GM23248 (cell line): ENCODE data around the gene ARHGAP25. TPM values are rescaled to one million over a fixed set of nuclear protein-coding genes. Genes with fewer than 3 reads are reported as not detected.
A peak's percentile ranks its signal among the peaks of the same experiment; 100 is the strongest.

Experiments used
- DNase-seq: peaks from one replicate; pipeline ENCODE4 v3.0.0-alpha.2; 2015
- H2AFZ ChIP-seq: fragments of 200-600 bp; sonication (generic); 2 replicates; pipeline ENCODE4 v1.6.1; 2016; ENCODE audit warnings: antibody characterized with exemption
- H3F3A ChIP-seq: fragments of 200-600 bp; sonication (generic); 2 replicates; pipeline ENCODE4 v1.6.1; 2016; ENCODE audit warnings: mild to moderate bottlenecking, antibody characterized with exemption, mixed run types; ENCODE audit not compliant: insufficient read depth
- H3K27ac ChIP-seq: fragments of 200-600 bp; sonication (generic); 2 replicates; pipeline ENCODE4 v1.5.1; 2016; ENCODE audit warnings: mild to moderate bottlenecking
- H3K27me3 ChIP-seq: fragments of 200-600 bp; sonication (generic); replicated peaks from 2 replicates; pipeline ENCODE4 v1.6.1; 2016; ENCODE audit warnings: mild to moderate bottlenecking; ENCODE audit not compliant: insufficient read depth
- H3K36me3 ChIP-seq: fragments of 200-600 bp; sonication (generic); 2 replicates; pipeline ENCODE4 v1.6.1; 2016; ENCODE audit warnings: low read depth, mild to moderate bottlenecking
- H3K4me1 ChIP-seq: fragments of 200-600 bp; sonication (generic); 2 replicates; pipeline ENCODE4 v1.6.1; 2016; ENCODE audit warnings: mild to moderate bottlenecking; ENCODE audit not compliant: insufficient read depth
- H3K4me2 ChIP-seq: fragments of 200-600 bp; sonication (generic); one replicate; pipeline ENCODE4 v1.6.1; 2016; ENCODE audit warnings: mild to moderate bottlenecking; ENCODE audit not compliant: unreplicated experiment
- H3K4me3 ChIP-seq: fragments of 200-600 bp; sonication (generic); 2 replicates; pipeline ENCODE4 v1.5.1; 2016; ENCODE audit warnings: mild to moderate bottlenecking
- H3K79me2 ChIP-seq: fragments of 200-600 bp; sonication (generic); 2 replicates; pipeline ENCODE4 v1.6.1; 2016; ENCODE audit warnings: mild to moderate bottlenecking; ENCODE audit not compliant: insufficient read depth
- H3K9ac ChIP-seq: fragments of 200-600 bp; sonication (generic); 2 replicates; pipeline ENCODE4 v1.6.1; 2016; ENCODE audit warnings: mild to moderate bottlenecking
- H3K9me2 ChIP-seq: fragments of 200-600 bp; sonication (generic); 2 replicates; pipeline ENCODE4 v1.6.1; 2016; ENCODE audit warnings: mixed run types, mild to moderate bottlenecking, moderate library complexity; ENCODE audit not compliant: insufficient read depth
- H3K9me3 ChIP-seq: fragments of 200-600 bp; sonication (generic); one replicate; pipeline ENCODE4 v1.6.1; 2017; ENCODE audit warnings: low read depth
- H4K20me1 ChIP-seq: fragments of 200-600 bp; sonication (generic); 2 replicates; pipeline ENCODE4 v1.6.0; 2016; ENCODE audit not compliant: insufficient read depth
- EZH2 ChIP-seq: fragments of 200-600 bp; sonication (generic); IDR thresholded peaks from 2 replicates; pipeline ENCODE4 v1.6.1; 2018; ENCODE audit warnings: antibody characterized with exemption, mild to moderate bottlenecking; ENCODE audit not compliant: insufficient read depth, poor library complexity, severe bottlenecking
- EZH2phosphoT487 ChIP-seq: fragments of 200-600 bp; sonication (generic); IDR thresholded peaks from 2 replicates; pipeline ENCODE4 v1.6.1; 2018; ENCODE audit warnings: antibody characterized with exemption, moderate library complexity, mild to moderate bottlenecking, low read depth; ENCODE audit not compliant: insufficient read depth
- WGBS, 2 experiments: methylation state at CpG; one replicate each; pipeline ENCODE4 v1.1.6; 2015 to 2017; ENCODE audit warnings: low lambda C conversion rate in 2 of 2, low coverage in 1 of 2; ENCODE audit errors: missing lambda C conversion rate in 2 of 2; 5-methylcytosine and 5-hydroxymethylcytosine counted together
- in situ Hi-C: fragments of 300-500 bp; cut with MboI; formaldehyde crosslinking; loops from 2 replicates; pipeline ENCODE4 v1.15.0; 2020
- polyA plus RNA-seq: library from polyadenylated mRNA; unstranded; fragments of >200 nt; fragmentation: Nextera tagmentation; extraction: Ambion mirVana; gene quantifications from 2 replicates; pipeline ENCODE4 v1.2.1, GENCODE V29; 2016
- total RNA-seq: library from RNA; depleted of rRNA; stranded (reverse); fragments of >200 nt; shearing (Covaris generic); gene quantifications from 2 replicates; pipeline ENCODE4 v1.2.3, GENCODE V29; 2014

ARHGAP25 gene
- total and polyA plus RNA-seq, 2 experiments from 2014 or later: not detected

- in situ Hi-C loops: loop anchor here (25.0 kb wide), 1 partner anchor 219 kb away; no protein-coding TSS in a partner anchor
- H3K27me3 ChIP-seq: peaks cover 32% of the 10 kb centered on the region
- H3K36me3 ChIP-seq: no peaks in the 10 kb centered on the region
- H4K20me1 ChIP-seq: no peaks in the 10 kb centered on the region
- H3K4me3 ChIP-seq: no peak overlapping the region
- DNase-seq: no peak
- no peaks in the 10 kb centered on the region for H3K9me3 ChIP-seq
- H2AFZ ChIP-seq: no peak overlapping the region
- no peak for TF ChIP-seq EZH2phosphoT487
- H3K27ac ChIP-seq: no peak overlapping the region
- 64 to 65% methylated on average over 3 of the region's 3 CpGs for WGBS, 2 experiments
- H3F3A ChIP-seq: no peaks in the 10 kb centered on the region
- no peak overlapping the region for H3K4me2 ChIP-seq
- no peaks in the 10 kb centered on the region for H3K79me2 ChIP-seq
- H3K9ac ChIP-seq: no peak overlapping the region
- no peaks in the 10 kb centered on the region for H3K4me1 ChIP-seq
- no peaks in the 10 kb centered on the region for H3K9me2 ChIP-seq
Observed at GRCh38 chr2:68706637-68707036, 28.0 kb upstream of the ARHGAP25 start.

GRCh38 chr2:68708629-68709028, 26.0 kb upstream of the ARHGAP25 start:
- Histone ChIP-seq H3F3A (no peaks in the 10 kb centered on the region), H3K27ac (no peak overlapping the region), H3K4me2 (no peak overlapping the region), H3K9me3 (no peaks in the 10 kb centered on the region), H3K27me3 (peaks cover 38% of the 10 kb centered on the region), H2AFZ (no peak overlapping the region), H3K79me2 (no peaks in the 10 kb centered on the region), H3K4me1 (no peaks in the 10 kb centered on the region), H4K20me1 (no peaks in the 10 kb centered on the region), H3K9me2 (no peaks in the 10 kb centered on the region), H3K4me3 (no peak overlapping the region), H3K9ac (no peak overlapping the region), H3K36me3 (no peaks in the 10 kb centered on the region)
- no peak for DNase-seq
- TF ChIP-seq EZH2 (no peak), EZH2phosphoT487 (no peak)
- in situ Hi-C loops: loop anchor here (25.0 kb wide), 1 partner anchor 221 kb away; no protein-coding TSS in a partner anchor
- WGBS, 2 experiments: 0 to 7% methylated on average over 3 of the region's 3 CpGs

GRCh38 chr2:68709421-68709911, 25.1 kb upstream of the ARHGAP25 start:
- no peak overlapping the region for H3K9ac ChIP-seq
- H3K9me2 ChIP-seq: no peaks in the 10 kb centered on the region
- no peaks in the 10 kb centered on the region for H3K79me2 ChIP-seq
- peaks cover 36% of the 10 kb centered on the region for H3K27me3 ChIP-seq
- no peak overlapping the region for H3K4me3 ChIP-seq
- in situ Hi-C loops: loop anchor here (25.0 kb wide), 1 partner anchor 222 kb away; no protein-coding TSS in a partner anchor
- H2AFZ ChIP-seq: no peak overlapping the region
- no peak overlapping the region for H3K4me2 ChIP-seq
- no peaks in the 10 kb centered on the region for H3K36me3 ChIP-seq
- WGBS, 2 experiments: 1 to 2% methylated on average over 5 of the region's 5 CpGs
- TF ChIP-seq EZH2phosphoT487: no peak
- no peak for TF ChIP-seq EZH2
- peak; percentile 68 for DNase-seq
- H3K9me3 ChIP-seq: no peaks in the 10 kb centered on the region
- H4K20me1 ChIP-seq: no peaks in the 10 kb centered on the region
- H3K27ac ChIP-seq: no peak overlapping the region
- no peaks in the 10 kb centered on the region for H3K4me1 ChIP-seq
- no peaks in the 10 kb centered on the region for H3F3A ChIP-seq

- H2AFZ ChIP-seq: no peak overlapping the region
- 65 to 85% methylated on average over 1 of the region's 1 CpG for WGBS, 2 experiments
- no peaks in the 10 kb centered on the region for H3K79me2 ChIP-seq
- H3F3A ChIP-seq: no peaks in the 10 kb centered on the region
- no peaks in the 10 kb centered on the region for H3K9me2 ChIP-seq
- H3K4me1 ChIP-seq: no peaks in the 10 kb centered on the region
- no peaks in the 10 kb centered on the region for H3K36me3 ChIP-seq
- no peak for DNase-seq
- H3K4me2 ChIP-seq: no peak overlapping the region
- in situ Hi-C loops: loop anchor here (25.0 kb wide), 1 partner anchor 223 kb away; no protein-coding TSS in a partner anchor
- no peaks in the 10 kb centered on the region for H4K20me1 ChIP-seq
- no peak for TF ChIP-seq EZH2
- no peak for TF ChIP-seq EZH2phosphoT487
- no peak overlapping the region for H3K27ac ChIP-seq
- no peak overlapping the region for H3K4me3 ChIP-seq
- H3K27me3 ChIP-seq: peaks cover 27% of the 10 kb centered on the region; the same call in 1 of the 2 replicates
- no peak overlapping the region for H3K9ac ChIP-seq
- H3K9me3 ChIP-seq: no peaks in the 10 kb centered on the region
Observed at GRCh38 chr2:68710336-68710735, 24.3 kb upstream of the ARHGAP25 start.
